Stomach smooth muscle (tissue), 2 donors: ENCODE data around the gene RPTOR.
A peak's percentile ranks its signal among the peaks of the same experiment; 100 is the strongest.

Experiments
- H3K27ac ChIP-seq: one replicate; pipeline ENCODE4 v1.7.0; 2013; ENCODE audit warnings: mild to moderate bottlenecking, low read length, inconsistent platforms
- H3K27me3 ChIP-seq, 2 donors: one replicate each; pipeline ENCODE4 v1.7.0; 2013; ENCODE audit warnings: low read length in 2 of 2; ENCODE audit not compliant: insufficient read depth in 2 of 2, control insufficient read depth in 1 of 2
- H3K36me3 ChIP-seq, 2 donors: one replicate each; pipeline ENCODE4 v1.7.0; 2013; ENCODE audit warnings: low read length in 2 of 2; ENCODE audit not compliant: control insufficient read depth in 2 of 2, insufficient read depth in 2 of 2
- H3K4me1 ChIP-seq: one replicate; pipeline ENCODE4 v1.7.0; 2013; ENCODE audit warnings: low read length; ENCODE audit not compliant: control insufficient read depth, insufficient read depth
- H3K4me3 ChIP-seq, 2 donors: one replicate each; pipeline ENCODE4 v1.7.0; 2013; ENCODE audit warnings: low read length in 2 of 2
- H3K9ac ChIP-seq, 2 donors: one replicate each; pipeline ENCODE4 v1.7.0; 2013; ENCODE audit warnings: low read length in 2 of 2, mild to moderate bottlenecking in 1 of 2
- H3K9me3 ChIP-seq, 2 donors: one replicate each; pipeline ENCODE4 v1.7.0; 2013; ENCODE audit warnings: low read length in 2 of 2; ENCODE audit not compliant: control insufficient read depth in 2 of 2
- donor health status: healthy.
- donor health status: Pancreatic carcinoma.

RPTOR gene

GRCh38 chr17:80941171-80941570 lies 396.5 kb downstream of the RPTOR start:
- H3K27ac ChIP-seq: peak overlapping the region; percentile 94
- peaks cover 3 to 6% of the 10 kb centered on the region in 2 donors for H3K36me3 ChIP-seq
- no peaks in the 10 kb centered on the region for H3K9me3 ChIP-seq
- H3K27me3 ChIP-seq: no peaks in the 10 kb centered on the region
- H3K4me3 ChIP-seq: no peak overlapping the region
- no peak overlapping the region for H3K9ac ChIP-seq
- H3K4me1 ChIP-seq: peaks cover 31% of the 10 kb centered on the region

GRCh38 chr17:80941743-80942422 lies 397.2 kb downstream of the RPTOR start:
- no peaks in the 10 kb centered on the region for H3K9me3 ChIP-seq
- H3K27ac ChIP-seq: peak overlapping the region; percentile 94
- H3K4me1 ChIP-seq: peaks cover 31% of the 10 kb centered on the region
- peaks cover 9 to 11% of the 10 kb centered on the region in 2 donors for H3K36me3 ChIP-seq
- no peaks in the 10 kb centered on the region for H3K27me3 ChIP-seq
- peak overlapping the region; percentile 18 to 22 for H3K4me3 ChIP-seq
- H3K9ac ChIP-seq: peak overlapping the region; percentile 43 to 66

- peak overlapping the region; percentile 71 for H3K9ac ChIP-seq
- H3K9me3 ChIP-seq: no peaks in the 10 kb centered on the region
- peak overlapping the region; percentile 33 to 52 for H3K4me3 ChIP-seq
- H3K36me3 ChIP-seq: peaks cover 14% of the 10 kb centered on the region in 2 donors
- H3K27me3 ChIP-seq: no peaks in the 10 kb centered on the region
- peak overlapping the region; percentile 94 for H3K27ac ChIP-seq
- H3K4me1 ChIP-seq: peaks cover 31% of the 10 kb centered on the region
Measured at GRCh38 chr17:80942423-80943345, 398.0 kb downstream of the RPTOR start.

DNA sequence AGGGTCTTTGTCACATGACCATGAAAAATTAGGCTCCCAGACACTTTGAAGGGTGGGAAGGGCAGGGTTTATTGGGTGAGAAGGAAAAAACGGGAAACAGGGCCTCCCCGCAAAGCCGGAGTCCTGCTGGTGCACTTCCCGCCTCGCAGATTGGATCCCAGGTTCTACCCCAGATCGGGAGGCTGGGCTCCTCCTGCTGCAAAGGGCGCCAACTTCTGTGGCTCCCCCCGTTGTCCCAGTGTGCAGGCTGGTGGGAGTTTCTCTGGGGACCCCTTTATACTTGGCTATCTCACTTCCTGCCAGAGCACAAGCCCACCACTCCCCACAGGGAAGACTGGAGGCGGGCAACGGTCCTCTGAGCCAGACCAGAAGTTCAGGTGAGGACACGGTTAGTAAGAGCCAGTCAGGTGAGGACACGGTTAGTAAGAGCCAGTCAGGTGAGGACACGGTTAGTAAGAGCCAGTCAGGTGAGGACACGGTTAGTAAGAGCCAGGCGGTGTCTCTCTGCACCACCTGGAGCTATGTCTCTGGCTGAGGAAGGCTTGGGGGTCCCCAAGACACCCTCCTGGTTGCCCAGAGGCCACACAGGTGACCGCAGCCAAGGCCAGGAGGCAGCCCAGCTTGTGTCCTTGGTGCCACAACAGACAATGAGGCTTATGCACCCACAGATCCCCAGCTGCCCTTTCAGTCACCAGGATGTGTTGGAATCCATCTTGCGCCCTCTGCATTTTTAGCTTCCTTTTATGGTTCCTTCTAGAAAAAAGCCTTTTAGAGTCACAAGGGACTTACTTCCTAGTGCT lies 398.9 kb downstream of the RPTOR start:
- H3K9me3 ChIP-seq: no peaks in the 10 kb centered on the region
- peak overlapping the region; percentile 94 for H3K27ac ChIP-seq
- H3K27me3 ChIP-seq: no peaks in the 10 kb centered on the region
- peak overlapping the region; percentile 71 for H3K9ac ChIP-seq
- no peak overlapping the region for H3K4me3 ChIP-seq
- H3K36me3 ChIP-seq: peaks cover 17 to 20% of the 10 kb centered on the region in 2 donors
- peaks cover 34% of the 10 kb centered on the region for H3K4me1 ChIP-seq

GRCh38 chr17:80944326-80944725 lies 399.7 kb downstream of the RPTOR start:
- H3K27ac ChIP-seq: peak overlapping the region; percentile 94
- H3K9ac ChIP-seq: no peak overlapping the region
- H3K36me3 ChIP-seq: peaks cover 17 to 22% of the 10 kb centered on the region in 2 donors
- no peak overlapping the region for H3K4me3 ChIP-seq
- no peaks in the 10 kb centered on the region for H3K27me3 ChIP-seq
- peaks cover 35% of the 10 kb centered on the region for H3K4me1 ChIP-seq
- H3K9me3 ChIP-seq: no peaks in the 10 kb centered on the region

- Histone ChIP-seq H3K4me3 (no peak overlapping the region), H3K9ac (no peak overlapping the region), H3K4me1 (peaks cover 35% of the 10 kb centered on the region), H3K27ac (no peak overlapping the region), H3K9me3 (no peaks in the 10 kb centered on the region), H3K27me3 (no peaks in the 10 kb centered on the region), H3K36me3 (peaks cover 17 to 24% of the 10 kb centered on the region in 2 donors)
Measured at GRCh38 chr17:80945736-80946135, 401.1 kb downstream of the RPTOR start.

DNA sequence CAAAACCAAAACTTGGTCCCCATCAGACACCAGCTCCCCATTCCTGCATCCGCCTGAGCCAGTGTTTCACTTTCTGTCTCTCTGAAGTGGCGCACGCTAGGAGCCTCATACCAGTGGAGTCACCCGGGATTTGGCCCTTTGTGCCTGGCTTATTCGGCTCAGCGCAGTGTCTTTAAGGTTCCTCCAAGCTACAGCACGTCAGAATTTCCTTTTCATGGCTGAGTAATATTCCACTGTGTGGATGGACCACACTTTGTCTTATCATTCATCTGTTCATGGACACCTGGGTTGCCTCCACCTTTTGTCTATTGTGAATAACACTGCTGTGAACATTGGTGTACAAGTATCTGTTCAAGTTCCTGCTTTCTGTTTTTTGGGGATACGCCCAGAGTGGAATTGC lies 401.8 kb downstream of the RPTOR start:
- Histone ChIP-seq H3K4me3 (no peak overlapping the region), H3K9me3 (no peaks in the 10 kb centered on the region), H3K4me1 (peaks cover 33% of the 10 kb centered on the region), H3K27me3 (no peaks in the 10 kb centered on the region), H3K27ac (no peak overlapping the region), H3K9ac (no peak overlapping the region), H3K36me3 (peaks cover 17 to 24% of the 10 kb centered on the region in 2 donors)

DNA sequence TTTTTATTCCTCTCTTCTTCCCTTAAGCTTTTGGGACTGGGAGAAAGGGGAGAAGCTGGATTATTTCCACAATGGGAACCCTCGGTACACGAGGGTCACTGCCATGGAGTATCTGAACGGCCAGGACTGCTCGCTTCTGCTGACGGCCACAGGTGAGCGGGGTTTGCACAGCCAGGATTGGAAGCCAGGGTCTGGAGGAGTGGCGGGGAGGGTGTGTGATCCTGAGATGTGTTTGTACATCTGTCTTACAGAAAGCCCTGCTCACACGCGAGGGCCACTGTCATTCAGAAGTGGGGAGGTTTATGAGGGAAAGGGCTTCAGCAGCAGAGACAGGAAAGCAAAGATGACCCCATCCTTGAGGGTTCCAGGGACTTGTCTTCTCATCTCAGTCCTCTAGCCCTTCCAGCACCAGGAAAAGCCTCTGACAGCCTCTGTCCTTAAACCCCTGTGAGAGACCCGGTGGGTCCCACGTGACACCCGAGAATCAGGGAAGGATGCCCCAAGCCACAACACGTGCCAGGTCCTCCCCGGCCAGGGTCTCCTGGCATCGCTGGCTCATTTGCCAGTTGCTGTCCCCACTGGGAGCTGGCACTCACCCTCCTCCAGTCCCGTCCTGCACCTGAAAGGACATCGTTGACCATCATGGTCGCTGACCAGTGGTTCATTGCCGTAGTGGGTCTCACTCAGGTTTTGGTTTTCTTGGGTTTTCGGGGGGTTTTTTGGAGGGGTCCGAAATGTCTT lies 402.7 kb downstream of the RPTOR start:
- Histone ChIP-seq H3K4me1 (peaks cover 24% of the 10 kb centered on the region), H3K27me3 (no peaks in the 10 kb centered on the region), H3K4me3 (no peak overlapping the region), H3K9me3 (no peaks in the 10 kb centered on the region), H3K36me3 (peaks cover 17 to 24% of the 10 kb centered on the region in 2 donors), H3K9ac (no peak overlapping the region), H3K27ac (no peak overlapping the region)

DNA sequence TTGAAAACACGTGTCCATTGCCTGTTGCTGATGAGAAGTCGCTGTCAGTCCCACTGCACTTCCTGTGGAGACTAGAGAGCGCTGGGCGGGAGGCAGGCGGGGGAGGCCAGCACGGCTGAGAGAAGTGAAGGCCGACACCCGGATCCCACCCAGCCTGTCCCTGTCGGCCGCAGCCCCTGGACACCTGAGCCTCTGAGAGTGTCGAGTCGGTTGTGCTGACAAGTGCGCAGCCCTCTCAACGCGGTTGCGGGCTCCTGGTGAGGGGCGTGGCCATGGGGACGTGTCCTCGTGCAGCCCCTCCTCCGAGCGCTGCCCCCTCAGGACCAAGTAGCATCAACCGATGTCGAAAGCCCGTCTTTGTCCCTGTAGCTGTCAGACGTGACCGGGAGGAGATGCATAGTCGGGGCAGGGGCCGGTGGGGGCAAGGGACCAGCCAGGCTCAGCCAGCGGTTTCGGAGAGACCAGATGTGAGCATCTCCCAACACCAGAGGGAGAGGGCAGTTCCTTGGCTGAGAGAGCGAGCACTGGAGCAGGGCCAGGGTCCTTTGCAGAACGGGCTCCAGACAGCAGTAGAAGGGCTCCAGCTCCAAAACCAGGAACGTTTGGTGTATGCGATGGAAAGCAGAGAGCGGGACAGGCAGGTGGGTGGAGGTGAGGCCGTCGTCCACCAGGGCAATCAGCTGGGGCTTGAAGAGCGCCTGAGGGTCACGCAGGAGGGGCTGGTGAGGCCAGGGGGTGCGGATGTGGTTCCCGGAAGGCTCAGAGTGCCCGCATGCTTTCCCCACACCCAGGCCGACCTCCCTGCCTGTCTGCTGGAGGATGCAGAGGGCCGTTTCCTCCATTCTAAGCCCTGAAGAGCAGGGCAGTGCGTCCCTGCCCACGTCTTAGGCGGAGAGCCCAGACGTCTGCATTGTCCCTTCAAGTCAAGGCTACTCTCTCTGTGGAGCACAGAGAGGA lies 403.7 kb downstream of the RPTOR start:
- peaks cover 14% of the 10 kb centered on the region for H3K4me1 ChIP-seq
- peaks cover 17 to 24% of the 10 kb centered on the region in 2 donors for H3K36me3 ChIP-seq
- no peaks in the 10 kb centered on the region for H3K27me3 ChIP-seq
- H3K9ac ChIP-seq: no peak overlapping the region
- no peak overlapping the region for H3K27ac ChIP-seq
- no peak overlapping the region for H3K4me3 ChIP-seq
- no peaks in the 10 kb centered on the region for H3K9me3 ChIP-seq
